Measurements from ENCODE around the gene SHANK2.
A peak's percentile ranks its signal among the peaks of the same experiment; 100 is the strongest.

The SHANK2 gene

GRCh38 chr11:71269603-71270511 lies 17.5 kb upstream of the SHANK2 start:
- DNase-seq (ENCODE audit: low spot score) = no peak

GRCh38 chr11:71268706-71269321 lies 16.4 kb upstream of the SHANK2 start:
- no peak for DNase-seq (ENCODE audit: low spot score)

- DNase-seq (ENCODE audit: low spot score) = no peak
Measured at GRCh38 chr11:71267807-71268421, 15.5 kb upstream of the SHANK2 start.

- no peak for DNase-seq (ENCODE audit: low spot score)
Measured at GRCh38 chr11:71266114-71266833, 13.9 kb upstream of the SHANK2 start.

- no peak for DNase-seq (ENCODE audit: low spot score)
Measured at GRCh38 chr11:71265559-71266092, 13.2 kb upstream of the SHANK2 start.

GRCh38 chr11:71263386-71263785 lies 11.0 kb upstream of the SHANK2 start:
- no peak for DNase-seq (ENCODE audit: low spot score)

GRCh38 chr11:71255800-71256479 lies 3.6 kb upstream of the SHANK2 start:
- no peak for DNase-seq (ENCODE audit: low spot score)

GRCh38 chr11:71255323-71255722 lies 2.9 kb upstream of the SHANK2 start:
- DNase-seq (ENCODE audit: low spot score) = no peak

GRCh38 chr11:71253794-71254193 lies 1.4 kb upstream of the SHANK2 start:
- no peak for DNase-seq (ENCODE audit: low spot score)

- no peak for DNase-seq (ENCODE audit: low spot score)
Measured at GRCh38 chr11:71252770-71253730, 673 bp upstream of the SHANK2 start.

- DNase-seq (ENCODE audit: low spot score) = no peak
Measured at GRCh38 chr11:71251761-71252268, 562 bp downstream of the SHANK2 start.

GRCh38 chr11:71251151-71251721 lies 1.1 kb downstream of the SHANK2 start:
- DNase-seq (ENCODE audit: low spot score) = no peak

- no peak for DNase-seq (ENCODE audit: low spot score)
Measured at GRCh38 chr11:71250523-71251150, 1.7 kb downstream of the SHANK2 start.

GRCh38 chr11:71249301-71249700 lies 3.1 kb downstream of the SHANK2 start:
- no peak for DNase-seq (ENCODE audit: low spot score)

- DNase-seq (ENCODE audit: low spot score) = no peak
Measured at GRCh38 chr11:71248656-71249055, 3.7 kb downstream of the SHANK2 start.

- DNase-seq (ENCODE audit: low spot score) = no peak
Measured at GRCh38 chr11:71248251-71248570, 4.2 kb downstream of the SHANK2 start.

- DNase-seq (ENCODE audit: low spot score) = peak; percentile 52
Measured at GRCh38 chr11:71247551-71248250, 4.7 kb downstream of the SHANK2 start.

GRCh38 chr11:71246559-71246958 lies 5.8 kb downstream of the SHANK2 start:
- DNase-seq (ENCODE audit: low spot score) = no peak
